Measurements from ENCODE around the gene MTNR1A.
"Not testable (repeated sequence)": the region's sequence is repeated elsewhere in the genome, so short reads cannot be mapped to it uniquely, and the experiment has no call there.

The MTNR1A gene

GRCh38 chr4:186543206-186543605 is 12.2 kb downstream of the MTNR1A start:
- no peak for TF ChIP-seq POLR2A (IDR thresholded peaks at IDR 0.05; ENCODE audit: low read depth, low read length)
- no peak for FAIRE-seq
- no peak for DNase-seq (ENCODE audit: insufficient read length, low spot score)

DNA sequence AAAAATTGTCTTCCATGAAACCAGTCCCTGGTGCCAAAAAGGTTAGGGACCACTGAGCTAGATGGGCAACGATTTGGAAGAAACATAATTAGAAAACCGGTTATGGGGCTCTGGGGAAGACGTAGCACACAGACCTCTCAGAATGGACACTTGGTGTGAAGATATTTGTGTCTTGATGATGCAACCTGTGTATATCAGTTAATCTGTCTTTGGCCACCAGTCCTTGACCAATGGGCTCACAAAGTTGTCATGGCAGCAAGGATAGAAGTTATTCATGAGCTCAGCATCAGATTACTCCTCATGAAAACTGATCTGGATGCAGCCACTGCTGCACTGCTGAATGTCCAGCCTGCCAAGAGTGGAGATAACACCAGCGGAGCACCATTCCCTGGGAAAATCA is 13.6 kb downstream of the MTNR1A start:
- no peak for TF ChIP-seq POLR2A (IDR thresholded peaks at IDR 0.05; ENCODE audit: low read depth, low read length)
- FAIRE-seq, result no peak

DNA sequence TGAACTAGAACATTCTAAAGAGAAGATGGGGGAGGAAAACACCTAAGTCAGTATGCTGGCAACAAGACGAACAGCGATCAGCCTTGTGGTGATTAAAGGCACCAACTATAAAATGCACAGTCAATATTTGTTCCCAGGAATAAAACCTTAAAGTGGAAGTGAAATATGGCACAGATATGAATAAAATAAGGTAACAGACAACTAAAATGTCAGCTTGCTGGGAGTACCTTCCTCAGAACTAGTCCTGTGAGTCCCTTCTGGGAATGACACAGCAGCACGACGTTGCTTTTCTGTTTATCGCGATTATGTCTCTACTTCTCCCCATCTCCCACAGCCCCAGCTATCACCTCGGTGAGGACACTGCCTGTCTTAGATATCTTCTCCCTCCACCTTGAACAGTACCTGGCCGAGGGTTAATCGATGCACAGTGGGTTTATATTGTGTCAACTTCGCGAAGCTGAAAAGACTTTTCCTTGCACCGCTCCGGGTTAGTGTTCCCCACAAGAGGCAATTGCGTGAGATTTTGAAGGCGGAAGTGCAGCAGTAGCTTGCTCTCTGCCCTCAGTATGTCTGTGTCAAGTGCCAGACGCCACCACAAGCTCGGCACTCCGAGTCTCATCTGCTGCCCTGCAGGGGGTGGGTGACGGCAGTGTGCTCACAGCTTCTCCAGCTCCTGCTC is 17.4 kb downstream of the MTNR1A start:
- FAIRE-seq, result no peak
- no peak for DNase-seq (ENCODE audit: insufficient read length, low spot score)

More for the DNA sequence above, 13.6 kb downstream of the MTNR1A start:
- no peak for DNase-seq (ENCODE audit: insufficient read length, low spot score)

DNA sequence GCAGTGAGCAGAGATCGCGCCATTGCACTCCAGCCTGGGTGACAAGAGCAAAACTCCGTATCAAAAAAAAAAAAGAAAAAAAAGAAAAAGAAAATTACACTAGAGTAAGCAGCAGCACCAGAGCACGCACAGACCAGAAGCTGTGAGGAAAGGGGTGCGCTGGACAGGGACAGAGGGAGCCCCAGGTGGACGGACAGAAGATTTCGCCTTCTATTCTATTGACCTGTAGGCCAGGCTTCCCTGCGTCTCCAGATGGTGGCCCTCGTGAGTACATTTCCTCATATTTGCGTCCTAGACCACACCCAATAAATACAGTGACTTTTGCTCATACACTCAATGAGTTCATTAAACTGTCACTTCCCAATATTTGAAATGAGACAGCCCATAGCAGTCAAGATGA is 19.1 kb downstream of the MTNR1A start:
- no peak for TF ChIP-seq POLR2A (IDR thresholded peaks at IDR 0.05; ENCODE audit: low read depth, low read length)
- FAIRE-seq (no peak), DNase-seq (ENCODE audit: insufficient read length, low spot score) (no peak)

More for the DNA sequence above, 17.4 kb downstream of the MTNR1A start:
- no peak for TF ChIP-seq POLR2A (IDR thresholded peaks at IDR 0.05; ENCODE audit: low read depth, low read length)

- no peak for DNase-seq (ENCODE audit: insufficient read length, low spot score)
- no peak for FAIRE-seq
- TF ChIP-seq POLR2A (IDR thresholded peaks at IDR 0.05; ENCODE audit: low read depth, low read length), result no peak
Measured at GRCh38 chr4:186534056-186534455, 21.3 kb downstream of the MTNR1A start.

DNA sequence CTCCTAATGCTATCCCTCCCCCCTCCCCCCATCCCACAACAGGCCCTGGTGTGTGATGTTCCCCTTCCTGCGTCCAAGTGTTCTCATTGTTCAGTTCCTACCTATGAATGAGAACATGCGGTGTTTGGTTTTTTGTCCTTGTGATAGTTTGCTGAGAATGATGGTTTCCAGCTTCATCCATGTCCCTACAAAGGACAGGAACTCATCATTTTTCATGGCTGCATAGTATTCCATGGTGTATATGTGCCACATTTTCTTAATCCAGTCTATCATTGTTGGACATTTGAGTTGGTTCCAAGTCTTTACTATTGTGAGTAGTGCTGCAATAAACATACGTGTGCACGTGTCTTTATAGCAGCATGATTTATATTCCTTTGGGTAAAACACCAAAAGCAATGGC is 31.4 kb downstream of the MTNR1A start:
- DNase-seq (ENCODE audit: insufficient read length, low spot score); FAIRE-seq: not testable (repeated sequence)

DNA sequence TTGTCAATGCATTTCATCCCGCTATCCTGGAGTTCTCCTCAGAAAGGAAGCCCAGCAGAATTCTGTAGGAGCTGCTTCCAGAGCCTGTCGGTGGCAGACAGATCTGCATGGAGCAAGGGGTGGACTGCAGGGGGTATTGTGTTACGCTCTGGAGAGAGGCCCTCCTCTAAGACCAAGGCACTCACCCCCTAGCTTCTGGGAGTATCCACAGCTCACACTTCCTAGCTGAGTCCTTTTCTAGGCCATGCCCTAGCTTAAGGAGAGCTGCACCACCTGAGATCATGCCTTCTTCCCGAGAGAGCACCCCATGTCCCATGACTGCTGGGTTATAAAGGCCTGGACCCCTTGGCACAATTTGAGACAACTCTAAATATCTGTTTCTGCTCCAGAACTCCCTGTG is 39.1 kb downstream of the MTNR1A start:
- FAIRE-seq (no peak), DNase-seq (ENCODE audit: insufficient read length, low spot score) (no peak)
- no peak for TF ChIP-seq POLR2A (IDR thresholded peaks at IDR 0.05; ENCODE audit: low read depth, low read length)

DNA sequence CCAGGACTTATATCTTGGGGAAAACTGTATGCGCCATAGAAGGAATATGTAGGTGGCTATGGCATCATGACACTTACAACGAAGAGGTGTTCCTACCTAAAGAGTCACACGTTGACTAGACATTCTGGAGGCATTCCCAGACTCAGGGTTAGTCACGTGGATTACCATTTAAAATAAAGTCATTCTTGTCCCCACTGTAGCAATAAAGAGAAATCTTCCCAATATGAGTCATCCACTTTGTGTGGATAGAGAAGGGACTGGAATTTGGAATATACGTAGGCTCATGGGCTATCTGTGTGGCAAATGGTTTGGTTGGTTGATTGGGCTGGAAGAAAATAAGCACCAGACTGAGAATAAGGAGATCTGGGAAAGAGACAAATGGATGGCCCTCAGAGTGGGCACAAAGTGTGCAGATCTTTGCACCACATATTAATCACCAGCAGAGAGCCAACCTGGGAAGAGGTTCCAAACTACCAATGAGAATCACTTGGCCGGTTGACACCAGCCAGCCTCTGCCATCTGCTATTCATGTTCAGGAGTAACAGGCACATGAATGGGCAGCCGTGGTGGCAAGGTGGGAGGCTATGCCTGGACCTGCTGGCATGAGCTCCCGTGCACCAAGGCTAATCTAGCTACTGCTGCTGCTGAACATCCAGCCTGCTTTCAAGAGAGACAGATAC is 41.0 kb downstream of the MTNR1A start:
- DNase-seq (ENCODE audit: insufficient read length, low spot score), result no peak
- FAIRE-seq, result no peak

GRCh38 chr4:186504771-186505170 is 50.6 kb downstream of the MTNR1A start:
- DNase-seq (ENCODE audit: insufficient read length, low spot score); FAIRE-seq: not testable (repeated sequence)

More for the DNA sequence above, 41.0 kb downstream of the MTNR1A start:
- no peak for TF ChIP-seq POLR2A (IDR thresholded peaks at IDR 0.05; ENCODE audit: low read depth, low read length)

GRCh38 chr4:186502231-186502630 is 53.1 kb downstream of the MTNR1A start:
- DNase-seq (ENCODE audit: insufficient read length, low spot score) (no peak), FAIRE-seq (no peak)
- TF ChIP-seq POLR2A (IDR thresholded peaks at IDR 0.05; ENCODE audit: low read depth, low read length), result no peak

DNA sequence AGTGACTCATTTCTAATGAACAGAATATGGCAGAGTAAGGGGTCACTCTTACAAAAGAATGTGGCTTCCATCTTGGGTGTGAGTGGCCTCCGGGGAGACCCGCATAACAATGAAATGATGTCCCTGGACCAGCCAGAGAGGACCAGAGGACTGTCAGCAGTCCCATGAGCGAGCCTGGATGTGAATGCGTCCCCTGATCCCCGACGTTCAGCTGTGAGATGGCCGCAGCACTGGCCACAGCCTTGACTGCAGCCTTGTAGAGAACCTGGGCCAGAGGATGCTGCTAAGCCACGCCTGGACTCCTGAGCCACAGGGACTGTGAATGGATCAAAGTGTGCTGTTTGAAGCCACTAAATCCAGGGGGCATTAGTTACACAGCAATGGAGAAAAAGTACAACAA is 53.8 kb downstream of the MTNR1A start:
- DNase-seq (ENCODE audit: insufficient read length, low spot score) (no peak), FAIRE-seq (no peak)
- TF ChIP-seq POLR2A (IDR thresholded peaks at IDR 0.05; ENCODE audit: low read depth, low read length), result no peak

DNA sequence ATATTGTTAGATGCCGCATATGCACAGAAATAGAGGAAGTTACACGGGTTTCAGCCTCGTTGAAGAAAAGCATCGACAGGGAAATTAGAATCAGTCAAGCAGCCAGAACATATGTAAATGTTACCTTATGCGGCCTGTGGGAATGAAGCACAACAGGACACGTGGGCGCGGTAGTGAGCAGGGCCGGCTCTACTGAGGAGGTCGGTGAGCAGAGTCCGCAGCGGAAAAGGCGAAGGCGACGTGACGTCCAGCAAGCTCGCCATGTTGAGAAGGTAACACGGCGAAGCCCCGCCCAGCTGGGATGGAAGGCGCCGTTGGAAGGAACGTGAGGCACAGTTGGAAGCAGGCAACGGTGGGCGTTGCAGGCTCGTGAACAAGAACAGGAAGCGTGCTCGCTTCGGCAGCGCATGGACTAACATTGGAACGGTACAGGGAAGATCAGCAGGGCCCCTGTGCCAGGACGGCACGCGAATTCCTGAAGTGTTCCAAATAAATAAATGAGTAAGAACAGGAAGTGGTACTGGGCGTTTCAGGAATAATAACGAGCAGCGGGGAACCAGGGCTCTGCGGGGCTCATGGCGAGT is 54.6 kb downstream of the MTNR1A start:
- FAIRE-seq (no peak), DNase-seq (ENCODE audit: insufficient read length, low spot score) (no peak)
- no peak for TF ChIP-seq POLR2A (IDR thresholded peaks at IDR 0.05; ENCODE audit: low read depth, low read length)

- TF ChIP-seq POLR2A (IDR thresholded peaks at IDR 0.05; ENCODE audit: low read depth, low read length), result no peak
- no peak for DNase-seq (ENCODE audit: insufficient read length, low spot score)
- no peak for FAIRE-seq
Measured at GRCh38 chr4:186499467-186499866, 55.9 kb downstream of the MTNR1A start.

- no peak for FAIRE-seq
Measured at GRCh38 chr4:186497043-186497442, 58.3 kb downstream of the MTNR1A start.

GRCh38 chr4:186494496-186494895 is 60.9 kb downstream of the MTNR1A start:
- FAIRE-seq, result no peak
- TF ChIP-seq POLR2A (IDR thresholded peaks at IDR 0.05; ENCODE audit: low read depth, low read length), result no peak

More at GRCh38 chr4:186497043-186497442, 58.3 kb downstream of the MTNR1A start:
- no peak for DNase-seq (ENCODE audit: insufficient read length, low spot score)
- no peak for TF ChIP-seq POLR2A (IDR thresholded peaks at IDR 0.05; ENCODE audit: low read depth, low read length)

More at GRCh38 chr4:186494496-186494895, 60.9 kb downstream of the MTNR1A start:
- no peak for DNase-seq (ENCODE audit: insufficient read length, low spot score)
